Upper lobe of left lung (tissue), 4 donors: ENCODE data around the gene SMIM13.

Experiments
- EP300 ChIP-seq, 4 donors: sonication (generic); formaldehyde crosslinking; IDR thresholded peaks; one replicate each; pipeline ENCODE4 v1.5.1; 2017; ENCODE audit warnings: antibody characterized with exemption in 4 of 4, control low read depth in 2 of 4
- POLR2AphosphoS5 ChIP-seq, 2 donors: sonication (generic); formaldehyde crosslinking; IDR thresholded peaks; one replicate each; pipeline ENCODE4 v1.5.1; 2017; ENCODE audit warnings: antibody characterized with exemption in 2 of 2
- TF ChIP-seq, protein P1 (sequence below), 6 experiments: fragments of 450-650 bp in 4 of 6; fragments of 200-600 bp in 2 of 6; sonication (generic) in 2 of 6; IDR thresholded peaks; one replicate each; pipeline ENCODE4 v1.5.1; 2016 to 2019; ENCODE audit warnings: antibody characterized with exemption in 6 of 6

- TF ChIP-seq EP300 (IDR thresholded peaks at IDR 0.05) (no peak), POLR2AphosphoS5 (IDR thresholded peaks at IDR 0.05) (no peak)
- TF ChIP-seq, protein P1, sequence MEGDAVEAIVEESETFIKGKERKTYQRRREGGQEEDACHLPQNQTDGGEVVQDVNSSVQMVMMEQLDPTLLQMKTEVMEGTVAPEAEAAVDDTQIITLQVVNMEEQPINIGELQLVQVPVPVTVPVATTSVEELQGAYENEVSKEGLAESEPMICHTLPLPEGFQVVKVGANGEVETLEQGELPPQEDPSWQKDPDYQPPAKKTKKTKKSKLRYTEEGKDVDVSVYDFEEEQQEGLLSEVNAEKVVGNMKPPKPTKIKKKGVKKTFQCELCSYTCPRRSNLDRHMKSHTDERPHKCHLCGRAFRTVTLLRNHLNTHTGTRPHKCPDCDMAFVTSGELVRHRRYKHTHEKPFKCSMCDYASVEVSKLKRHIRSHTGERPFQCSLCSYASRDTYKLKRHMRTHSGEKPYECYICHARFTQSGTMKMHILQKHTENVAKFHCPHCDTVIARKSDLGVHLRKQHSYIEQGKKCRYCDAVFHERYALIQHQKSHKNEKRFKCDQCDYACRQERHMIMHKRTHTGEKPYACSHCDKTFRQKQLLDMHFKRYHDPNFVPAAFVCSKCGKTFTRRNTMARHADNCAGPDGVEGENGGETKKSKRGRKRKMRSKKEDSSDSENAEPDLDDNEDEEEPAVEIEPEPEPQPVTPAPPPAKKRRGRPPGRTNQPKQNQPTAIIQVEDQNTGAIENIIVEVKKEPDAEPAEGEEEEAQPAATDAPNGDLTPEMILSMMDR (IDR thresholded peaks at IDR 0.05), result no peak
Measured at GRCh38 chr6:11133281-11133680, 39.6 kb downstream of the SMIM13 start.
